ENCODE measurements around the gene ANKRD33B.

ANKRD33B gene

DNA sequence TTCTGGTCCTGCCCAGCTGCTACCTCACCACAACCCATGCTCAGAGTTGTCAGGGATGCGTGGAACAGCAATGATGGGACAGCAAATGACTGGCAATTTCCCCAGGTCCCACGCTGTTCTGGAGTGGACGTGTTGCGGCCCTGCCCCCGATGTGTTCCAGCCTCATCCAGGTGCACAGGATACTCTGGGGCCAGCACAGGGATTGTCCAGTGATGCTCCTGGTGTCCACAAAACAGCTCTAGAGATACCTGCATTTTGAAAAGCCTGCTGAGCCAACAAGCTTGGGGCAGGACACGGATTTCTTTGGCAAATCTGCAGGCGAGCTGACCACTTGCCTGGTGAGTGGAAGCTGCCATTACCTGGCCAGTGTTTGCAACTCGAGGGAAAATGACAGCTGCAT is 88.7 kb downstream of the ANKRD33B start:
- no peaks in the 10 kb centered on the region for H3K9me3 ChIP-seq (ENCODE audit: insufficient read depth, low read length)
- DNase-seq (ENCODE audit: low read depth, low spot score) = no peak
- H3K4me3 ChIP-seq (ENCODE audit: insufficient read length, low read depth) = no peak overlapping the region
- no peak overlapping the region for H3K9ac ChIP-seq (ENCODE audit: insufficient read length, low read depth)
- H3K36me3 ChIP-seq (ENCODE audit: insufficient read depth, insufficient read length, low read length) = peaks cover 60% of the 10 kb centered on the region
- H3K4me1 ChIP-seq (ENCODE audit: insufficient read depth, insufficient read length) = peaks cover 3% of the 10 kb centered on the region
- TF ChIP-seq YY1 (IDR thresholded peaks at IDR 0.05; ENCODE audit: insufficient read depth, insufficient read length) (no peak), SUZ12 (IDR thresholded peaks at IDR 0.05; ENCODE audit: extremely low read depth, insufficient read depth, insufficient read length) (no peak), ZNF274 (IDR thresholded peaks at IDR 0.05; ENCODE audit: low read depth, low read length) (no peak)
- no peaks in the 10 kb centered on the region for H3K27me3 ChIP-seq (ENCODE audit: insufficient read depth, insufficient read length)

DNA sequence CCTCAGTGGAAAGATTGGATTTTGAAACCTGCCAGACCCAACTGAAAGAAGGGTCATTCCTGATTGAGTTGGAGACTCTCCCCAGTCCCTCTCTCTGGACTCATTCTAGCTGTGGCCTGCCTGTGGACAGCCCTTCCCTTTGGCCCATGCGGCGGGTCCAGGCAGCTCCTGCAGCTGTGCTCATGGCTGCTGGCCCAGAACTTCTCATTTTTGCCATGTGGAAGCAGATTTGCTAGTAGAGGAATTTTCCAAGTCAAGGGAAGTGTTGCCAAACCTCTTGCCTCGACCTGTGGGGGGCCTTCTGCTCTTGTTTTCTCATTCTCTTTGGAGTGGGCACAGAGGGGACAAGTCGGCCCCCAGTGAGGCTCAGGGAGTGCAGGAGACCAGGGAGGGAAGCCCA is 89.2 kb downstream of the ANKRD33B start:
- Histone ChIP-seq H3K36me3 (ENCODE audit: insufficient read depth, insufficient read length, low read length) (peaks cover 60% of the 10 kb centered on the region), H3K4me3 (ENCODE audit: insufficient read length, low read depth) (no peak overlapping the region), H3K4me1 (ENCODE audit: insufficient read depth, insufficient read length) (peaks cover 3% of the 10 kb centered on the region), H3K27me3 (ENCODE audit: insufficient read depth, insufficient read length) (no peaks in the 10 kb centered on the region), H3K9ac (ENCODE audit: insufficient read length, low read depth) (no peak overlapping the region), H3K9me3 (ENCODE audit: insufficient read depth, low read length) (no peaks in the 10 kb centered on the region)
- no peak for DNase-seq (ENCODE audit: low read depth, low spot score)
- TF ChIP-seq YY1 (IDR thresholded peaks at IDR 0.05; ENCODE audit: insufficient read depth, insufficient read length) (no peak), SUZ12 (IDR thresholded peaks at IDR 0.05; ENCODE audit: extremely low read depth, insufficient read depth, insufficient read length) (no peak), ZNF274 (IDR thresholded peaks at IDR 0.05; ENCODE audit: low read depth, low read length) (no peak)

DNA sequence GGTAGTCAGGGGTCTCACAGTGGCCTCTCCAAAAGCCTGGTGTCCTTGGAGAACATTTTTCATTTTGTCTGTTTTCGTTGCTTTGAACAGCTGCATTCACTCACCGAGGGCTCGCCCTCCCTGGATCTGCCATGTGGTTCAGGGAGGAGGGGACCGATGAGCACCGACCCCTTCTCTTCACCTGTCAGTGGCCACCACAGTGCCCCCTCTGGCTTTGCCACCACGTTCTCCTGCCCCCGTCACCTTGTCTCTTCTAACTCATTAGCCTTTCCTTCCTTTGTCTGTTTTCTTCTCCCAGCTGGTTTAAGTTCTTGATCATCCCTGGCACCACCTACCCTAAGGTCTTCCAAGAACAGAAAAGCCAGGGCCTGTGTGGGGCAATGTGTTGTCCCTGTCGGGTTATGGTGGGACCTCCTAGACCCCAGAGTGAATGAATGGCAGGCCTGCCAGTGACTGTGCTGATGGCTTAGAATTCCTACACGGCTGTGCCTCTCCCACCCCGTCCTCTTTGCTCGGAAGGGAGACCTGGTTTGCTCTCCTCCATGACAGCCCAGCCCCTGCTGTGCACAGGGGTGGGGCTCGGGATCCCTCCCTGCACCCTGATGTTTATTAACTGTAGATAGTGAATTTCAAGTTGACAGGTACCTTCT is 90.0 kb downstream of the ANKRD33B start:
- Histone ChIP-seq H3K9me3 (ENCODE audit: insufficient read depth, low read length) (no peaks in the 10 kb centered on the region), H3K36me3 (ENCODE audit: insufficient read depth, insufficient read length, low read length) (peaks cover 60% of the 10 kb centered on the region), H3K9ac (ENCODE audit: insufficient read length, low read depth) (no peak overlapping the region), H3K4me1 (ENCODE audit: insufficient read depth, insufficient read length) (peaks cover 3% of the 10 kb centered on the region), H3K4me3 (ENCODE audit: insufficient read length, low read depth) (no peak overlapping the region), H3K27me3 (ENCODE audit: insufficient read depth, insufficient read length) (no peaks in the 10 kb centered on the region)
- no peak for TF ChIP-seq SUZ12 (IDR thresholded peaks at IDR 0.05; ENCODE audit: extremely low read depth, insufficient read depth, insufficient read length)
- TF ChIP-seq YY1 (IDR thresholded peaks at IDR 0.05; ENCODE audit: insufficient read depth, insufficient read length) = no peak
- no peak for TF ChIP-seq ZNF274 (IDR thresholded peaks at IDR 0.05; ENCODE audit: low read depth, low read length)
- no peak for DNase-seq (ENCODE audit: low read depth, low spot score)

DNA sequence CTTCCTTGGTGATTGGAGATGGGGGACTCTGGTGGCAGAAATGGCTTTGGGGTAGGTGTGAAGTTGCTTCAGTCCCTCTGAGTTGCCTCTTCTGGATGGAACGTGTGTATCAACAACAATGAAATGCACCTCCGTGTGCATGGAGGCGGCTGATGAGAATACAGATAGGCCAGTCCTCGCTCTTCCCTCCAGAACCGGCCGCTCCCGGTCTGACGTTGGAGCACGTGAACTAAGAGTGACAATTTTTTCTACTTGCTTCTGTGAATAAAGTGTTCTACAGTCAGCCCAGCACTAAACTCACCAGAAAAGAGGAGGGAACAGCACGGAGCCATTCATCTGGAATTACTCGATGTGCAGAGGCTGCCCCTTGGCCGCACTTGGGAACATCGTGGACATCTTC is 90.7 kb downstream of the ANKRD33B start:
- Histone ChIP-seq H3K4me1 (ENCODE audit: insufficient read depth, insufficient read length) (peaks cover 3% of the 10 kb centered on the region), H3K4me3 (ENCODE audit: insufficient read length, low read depth) (no peak overlapping the region), H3K9ac (ENCODE audit: insufficient read length, low read depth) (no peak overlapping the region), H3K9me3 (ENCODE audit: insufficient read depth, low read length) (no peaks in the 10 kb centered on the region), H3K27me3 (ENCODE audit: insufficient read depth, insufficient read length) (no peaks in the 10 kb centered on the region), H3K36me3 (ENCODE audit: insufficient read depth, insufficient read length, low read length) (peaks cover 57% of the 10 kb centered on the region)
- no peak for TF ChIP-seq SUZ12 (IDR thresholded peaks at IDR 0.05; ENCODE audit: extremely low read depth, insufficient read depth, insufficient read length)
- TF ChIP-seq YY1 (IDR thresholded peaks at IDR 0.05; ENCODE audit: insufficient read depth, insufficient read length) = no peak
- TF ChIP-seq ZNF274 (IDR thresholded peaks at IDR 0.05; ENCODE audit: low read depth, low read length) = no peak
- DNase-seq (ENCODE audit: low read depth, low spot score) = no peak

DNA sequence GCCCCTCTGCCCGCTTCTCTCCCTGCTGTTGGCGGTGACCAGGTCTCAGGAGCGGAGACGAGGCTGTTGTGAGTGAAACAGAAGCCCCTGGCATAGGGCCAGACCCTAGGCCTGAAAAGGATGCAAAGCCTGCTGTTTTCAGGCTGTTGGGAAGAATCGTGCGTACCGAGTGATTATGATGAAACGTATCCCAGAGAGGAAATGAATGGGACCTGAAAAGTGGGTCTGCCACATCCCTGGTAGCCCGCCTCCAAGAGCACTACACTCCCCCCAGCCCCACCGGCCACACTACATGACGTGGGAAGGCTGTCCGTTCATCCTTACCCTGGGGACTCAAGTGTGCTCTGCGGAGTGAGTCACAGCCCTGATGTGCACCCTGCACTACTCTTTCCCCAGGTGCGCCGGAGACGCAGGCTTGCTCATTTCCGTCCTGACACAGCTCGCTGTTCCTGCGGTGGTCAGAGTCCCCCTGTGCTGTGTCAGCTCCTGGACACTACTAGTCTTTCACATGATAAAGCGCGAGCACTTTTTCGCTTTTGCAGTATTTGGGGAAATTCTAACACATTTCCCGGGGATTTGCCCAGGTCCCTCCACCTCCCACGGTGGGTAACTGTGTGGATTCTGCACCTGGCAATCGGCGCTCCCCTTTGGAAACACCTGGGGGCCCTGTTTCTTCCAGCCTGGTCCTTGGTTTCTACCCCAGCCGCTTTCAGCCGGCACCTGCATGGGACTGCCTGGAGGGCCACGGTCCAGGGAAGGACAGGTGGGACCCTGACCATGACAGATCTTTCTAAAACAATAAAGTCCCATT is 91.5 kb downstream of the ANKRD33B start:
- no peak for DNase-seq (ENCODE audit: low read depth, low spot score)
- Histone ChIP-seq H3K4me3 (ENCODE audit: insufficient read length, low read depth) (no peak overlapping the region), H3K9ac (ENCODE audit: insufficient read length, low read depth) (no peak overlapping the region), H3K36me3 (ENCODE audit: insufficient read depth, insufficient read length, low read length) (peaks cover 52% of the 10 kb centered on the region), H3K27me3 (ENCODE audit: insufficient read depth, insufficient read length) (no peaks in the 10 kb centered on the region), H3K9me3 (ENCODE audit: insufficient read depth, low read length) (no peaks in the 10 kb centered on the region), H3K4me1 (ENCODE audit: insufficient read depth, insufficient read length) (peaks cover 3% of the 10 kb centered on the region)
- TF ChIP-seq ZNF274 (IDR thresholded peaks at IDR 0.05; ENCODE audit: low read depth, low read length) = no peak
- TF ChIP-seq SUZ12 (IDR thresholded peaks at IDR 0.05; ENCODE audit: extremely low read depth, insufficient read depth, insufficient read length) = no peak
- TF ChIP-seq YY1 (IDR thresholded peaks at IDR 0.05; ENCODE audit: insufficient read depth, insufficient read length) = no peak

DNA sequence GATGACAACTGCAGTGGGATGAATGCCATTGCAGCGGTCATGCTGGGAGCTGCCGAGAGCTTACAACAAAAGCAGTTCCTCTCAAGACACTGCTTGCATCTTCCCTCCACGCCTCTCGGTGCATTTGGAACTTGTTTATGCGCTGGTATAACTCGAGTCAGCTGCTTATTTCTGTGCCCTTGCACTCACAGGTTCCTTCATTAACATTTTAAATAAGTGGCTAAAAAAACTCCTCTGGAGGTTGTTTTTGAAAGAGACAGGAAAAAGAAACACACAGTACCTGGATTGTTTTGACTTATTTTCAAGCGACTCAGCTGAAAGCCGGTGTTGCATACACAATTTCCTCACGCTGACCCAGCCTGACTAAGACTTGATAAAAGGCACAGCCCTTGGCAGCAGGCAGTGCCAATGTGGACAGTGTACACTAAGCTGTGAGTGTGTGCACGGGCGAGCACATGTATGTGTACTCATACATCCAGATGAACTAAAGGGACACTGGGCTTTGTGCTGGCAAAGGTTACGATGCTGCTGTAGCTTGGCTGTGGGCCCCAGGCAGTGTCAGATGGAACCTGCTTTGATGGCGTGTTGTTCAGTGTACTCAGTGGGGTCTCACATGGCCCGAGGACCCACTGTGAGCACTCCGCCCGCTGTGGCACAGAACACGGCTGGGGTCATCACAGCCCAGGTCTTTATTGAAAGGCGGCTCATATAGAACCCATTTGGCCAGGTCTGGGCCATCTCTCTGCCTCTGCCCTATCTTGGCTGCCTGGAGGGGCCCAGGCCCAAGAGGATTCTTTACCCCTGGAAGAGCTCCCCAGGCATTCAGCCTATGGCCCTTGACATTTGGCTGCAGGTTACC is 92.3 kb downstream of the ANKRD33B start:
- no peak overlapping the region for H3K9ac ChIP-seq (ENCODE audit: insufficient read length, low read depth)
- H3K4me3 ChIP-seq (ENCODE audit: insufficient read length, low read depth) = no peak overlapping the region
- peaks cover 47% of the 10 kb centered on the region for H3K36me3 ChIP-seq (ENCODE audit: insufficient read depth, insufficient read length, low read length)
- TF ChIP-seq YY1 (IDR thresholded peaks at IDR 0.05; ENCODE audit: insufficient read depth, insufficient read length) = no peak
- TF ChIP-seq SUZ12 (IDR thresholded peaks at IDR 0.05; ENCODE audit: extremely low read depth, insufficient read depth, insufficient read length) = no peak
- TF ChIP-seq ZNF274 (IDR thresholded peaks at IDR 0.05; ENCODE audit: low read depth, low read length) = no peak
- H3K27me3 ChIP-seq (ENCODE audit: insufficient read depth, insufficient read length) = no peaks in the 10 kb centered on the region
- H3K4me1 ChIP-seq (ENCODE audit: insufficient read depth, insufficient read length) = peaks cover 3% of the 10 kb centered on the region
- no peak for DNase-seq (ENCODE audit: low read depth, low spot score)
- no peaks in the 10 kb centered on the region for H3K9me3 ChIP-seq (ENCODE audit: insufficient read depth, low read length)

Measured in NT2/D1 (cell line).